Epithelial cell of proximal tubule (primary cell): ENCODE measurements around the gene NTNG2. TPM values are rescaled to one million over a fixed set of nuclear protein-coding genes. Genes with fewer than 3 reads are reported as not detected.
"Not testable (repeated sequence)": the region's sequence is repeated elsewhere in the genome, so short reads cannot be mapped to it uniquely, and the experiment has no call there.

Experiments
- DNase-seq: peaks from one replicate; pipeline ENCODE4 v3.0.0-alpha.2; 2011; ENCODE audit warnings: low read depth
- H3K4me3 ChIP-seq: 2 replicates; pipeline ENCODE4 v1.5.1; 2011; ENCODE audit warnings: low read depth, mild to moderate bottlenecking, low read length
- CTCF ChIP-seq: conservative IDR thresholded peaks from 2 replicates; pipeline ENCODE4 v1.5.1; 2012; ENCODE audit warnings: low read depth, mild to moderate bottlenecking, low read length
- total RNA-seq: library from RNA; depleted of rRNA; stranded (reverse); fragments of >200 nt; gene quantifications from 2 replicates; pipeline ENCODE4 v1.2.3, GENCODE V29; 2015

NTNG2 gene
- total RNA-seq, 1 donor from 2014 or later: not detected

GRCh38 chr9:132268725-132269352, 107.0 kb downstream of the NTNG2 start:
- peak; percentile 91 for TF ChIP-seq CTCF
- DNase-seq: no peak
- no peak overlapping the region for H3K4me3 ChIP-seq

GRCh38 chr9:132269704-132270516, 108.1 kb downstream of the NTNG2 start:
- DNase-seq: peak; percentile 26
- H3K4me3 ChIP-seq: not testable (repeated sequence)

GRCh38 chr9:132274861-132275260, 113.0 kb downstream of the NTNG2 start:
- no peak for DNase-seq
- no peak overlapping the region for H3K4me3 ChIP-seq
- no peak for TF ChIP-seq CTCF

- no peak for DNase-seq
- TF ChIP-seq CTCF: no peak
- H3K4me3 ChIP-seq: no peak overlapping the region
Measured at GRCh38 chr9:132283165-132283564, 121.3 kb downstream of the NTNG2 start.

GRCh38 chr9:132283863-132284262, 122.0 kb downstream of the NTNG2 start:
- no peak for DNase-seq
- TF ChIP-seq CTCF: no peak
- H3K4me3 ChIP-seq: no peak overlapping the region

- DNase-seq: no peak
Measured at GRCh38 chr9:132287256-132287760, 125.5 kb downstream of the NTNG2 start.

More at GRCh38 chr9:132287256-132287760, 125.5 kb downstream of the NTNG2 start:
- H3K4me3 ChIP-seq: no peak overlapping the region
- TF ChIP-seq CTCF: no peak
